Parathyroid adenoma (tissue), 2 donors: ENCODE results near the gene DIAPH1.

Experiments
- H2AFZ ChIP-seq: fragments of 300-600 bp; sonication (generic); one replicate; pipeline ENCODE4 v1.7.0; 2017; ENCODE audit warnings: antibody characterized with exemption, mild to moderate bottlenecking
- H3K27ac ChIP-seq: fragments of 300-600 bp; sonication (generic); one replicate; pipeline ENCODE4 v1.7.0; 2017
- H3K27me3 ChIP-seq: fragments of 300-600 bp; sonication (generic); one replicate; pipeline ENCODE4 v1.7.0; 2017; ENCODE audit warnings: low read length; ENCODE audit not compliant: control insufficient read depth, insufficient read depth
- H3K36me3 ChIP-seq: fragments of 300-600 bp; sonication (generic); one replicate; pipeline ENCODE4 v1.7.0; 2017; ENCODE audit warnings: low read length; ENCODE audit not compliant: control insufficient read depth, insufficient read depth
- H3K4me1 ChIP-seq: fragments of 300-600 bp; sonication (generic); one replicate; pipeline ENCODE4 v1.7.0; 2017; ENCODE audit warnings: control low read depth
- H3K4me2 ChIP-seq: fragments of 300-600 bp; sonication (generic); one replicate; pipeline ENCODE4 v1.7.0; 2017; ENCODE audit warnings: low read length
- H3K4me3 ChIP-seq: fragments of 300-600 bp; sonication (generic); one replicate; pipeline ENCODE4 v1.7.0; 2017; ENCODE audit warnings: low read depth, low read length
- H3K79me2 ChIP-seq: fragments of 300-600 bp; sonication (generic); one replicate; pipeline ENCODE4 v1.7.0; 2017; ENCODE audit warnings: control low read depth
- H3K9ac ChIP-seq: fragments of 300-600 bp; sonication (generic); one replicate; pipeline ENCODE4 v1.7.0; 2017; ENCODE audit warnings: mild to moderate bottlenecking
- H3K9me3 ChIP-seq: fragments of 300-600 bp; sonication (generic); one replicate; pipeline ENCODE4 v1.7.0; 2017; ENCODE audit warnings: low read length; ENCODE audit not compliant: control insufficient read depth
- CTCF ChIP-seq: fragments of 300-600 bp; sonication (generic); IDR thresholded peaks from one replicate; pipeline ENCODE4 v1.7.0; 2017; ENCODE audit warnings: antibody characterized with exemption, mild to moderate bottlenecking
- donor health status: primary hyperparathyroidism.

Gene DIAPH1

GRCh38 chr5:141519605-141520565 lies 98.9 kb downstream of the DIAPH1 start:
- Histone ChIP-seq H3K79me2 (peaks cover 10% of the 10 kb centered on the region), H3K36me3 (no peaks in the 10 kb centered on the region), H3K9me3 (no peaks in the 10 kb centered on the region), H3K27me3 (no peaks in the 10 kb centered on the region), H2AFZ (no peak overlapping the region), H3K9ac (no peak overlapping the region), H3K4me2 (no peak overlapping the region), H3K4me3 (no peak overlapping the region), H3K4me1 (peaks cover 51% of the 10 kb centered on the region), H3K27ac (peak overlapping the region; percentile 20)
- TF ChIP-seq CTCF, result no peak

GRCh38 chr5:141518618-141519015 lies 100.2 kb downstream of the DIAPH1 start:
- Histone ChIP-seq H3K4me1 (peaks cover 51% of the 10 kb centered on the region), H3K27ac (peak overlapping the region; percentile 34), H3K36me3 (no peaks in the 10 kb centered on the region), H3K79me2 (peaks cover 5% of the 10 kb centered on the region), H2AFZ (peak overlapping the region; percentile 22), H3K9ac (no peak overlapping the region), H3K27me3 (no peaks in the 10 kb centered on the region), H3K4me2 (no peak overlapping the region), H3K9me3 (no peaks in the 10 kb centered on the region), H3K4me3 (no peak overlapping the region)
- TF ChIP-seq CTCF, result no peak

- H3K27me3 ChIP-seq, result no peaks in the 10 kb centered on the region
- peaks cover 47% of the 10 kb centered on the region for H3K4me1 ChIP-seq
- H3K4me2 ChIP-seq, result no peak overlapping the region
- TF ChIP-seq CTCF, result no peak
- H2AFZ ChIP-seq, result peak overlapping the region; percentile 22
- no peaks in the 10 kb centered on the region for H3K36me3 ChIP-seq
- peak overlapping the region; percentile 34 for H3K27ac ChIP-seq
- H3K79me2 ChIP-seq, result peaks cover 2% of the 10 kb centered on the region
- H3K9me3 ChIP-seq, result no peaks in the 10 kb centered on the region
- no peak overlapping the region for H3K9ac ChIP-seq
- no peak overlapping the region for H3K4me3 ChIP-seq
Measured at GRCh38 chr5:141517880-141518617, 100.8 kb downstream of the DIAPH1 start.

- H3K36me3 ChIP-seq, result no peaks in the 10 kb centered on the region
- no peak overlapping the region for H3K9ac ChIP-seq
- no peak for TF ChIP-seq CTCF
- H3K79me2 ChIP-seq, result no peaks in the 10 kb centered on the region
- peaks cover 45% of the 10 kb centered on the region for H3K4me1 ChIP-seq
- no peaks in the 10 kb centered on the region for H3K9me3 ChIP-seq
- peak overlapping the region; percentile 99 for H3K27ac ChIP-seq
- H3K4me2 ChIP-seq, result no peak overlapping the region
- no peak overlapping the region for H3K4me3 ChIP-seq
- no peak overlapping the region for H2AFZ ChIP-seq
- no peaks in the 10 kb centered on the region for H3K27me3 ChIP-seq
Measured at GRCh38 chr5:141517312-141517711, 101.5 kb downstream of the DIAPH1 start.
